ENCODE data around the gene ST6GALNAC5.

Gene ST6GALNAC5

GRCh38 chr1:76868916-76869315, 1.6 kb downstream of the ST6GALNAC5 start:
- TF ChIP-seq ZBTB7A (IDR thresholded peaks at IDR 0.05; ENCODE audit: low read depth) (no peak), USF1 (IDR thresholded peaks at IDR 0.05) (no peak), CREB1 (IDR thresholded peaks at IDR 0.05; ENCODE audit: low read depth) (no peak), REST (IDR thresholded peaks at IDR 0.05; ENCODE audit: low read depth) (no peak), YY1 (IDR thresholded peaks at IDR 0.05; ENCODE audit: low read depth) (no peak), TCF12 (IDR thresholded peaks at IDR 0.05; ENCODE audit: low read depth) (no peak), CEBPB (IDR thresholded peaks at IDR 0.05) (no peak)

- TF ChIP-seq REST (IDR thresholded peaks at IDR 0.05; ENCODE audit: low read depth) (no peak), YY1 (IDR thresholded peaks at IDR 0.05; ENCODE audit: low read depth) (no peak), TAF1 (IDR thresholded peaks at IDR 0.05; ENCODE audit: low read depth) (no peak), EGR1 (IDR thresholded peaks at IDR 0.05) (no peak), CEBPB (IDR thresholded peaks at IDR 0.05) (no peak), MAX (IDR thresholded peaks at IDR 0.05) (no peak), NFIC (IDR thresholded peaks at IDR 0.05) (no peak), TEAD4 (IDR thresholded peaks at IDR 0.05) (no peak), RAD21 (IDR thresholded peaks at IDR 0.05; ENCODE audit: low read depth) (no peak), CREB1 (IDR thresholded peaks at IDR 0.05; ENCODE audit: low read depth) (no peak), FOXM1 (IDR thresholded peaks at IDR 0.05; ENCODE audit: borderline replicate concordance, low read depth) (no peak), USF1 (IDR thresholded peaks at IDR 0.05) (no peak), TCF12 (IDR thresholded peaks at IDR 0.05; ENCODE audit: low read depth) (no peak), EP300 (IDR thresholded peaks at IDR 0.05; ENCODE audit: borderline replicate concordance) (no peak), ZBTB7A (IDR thresholded peaks at IDR 0.05; ENCODE audit: low read depth) (no peak)
These were observed 2.8 kb downstream of the ST6GALNAC5 start for GRCh38 chr1:76870037-76870436.

- TF ChIP-seq EP300 (IDR thresholded peaks at IDR 0.05; ENCODE audit: borderline replicate concordance) (no peak), CREB1 (IDR thresholded peaks at IDR 0.05; ENCODE audit: low read depth) (no peak), MAX (IDR thresholded peaks at IDR 0.05) (no peak), REST (IDR thresholded peaks at IDR 0.05; ENCODE audit: low read depth) (no peak), NFIC (IDR thresholded peaks at IDR 0.05) (no peak), TEAD4 (IDR thresholded peaks at IDR 0.05) (no peak), USF1 (IDR thresholded peaks at IDR 0.05) (no peak), CEBPB (IDR thresholded peaks at IDR 0.05) (no peak), RAD21 (IDR thresholded peaks at IDR 0.05; ENCODE audit: low read depth) (no peak), FOXM1 (IDR thresholded peaks at IDR 0.05; ENCODE audit: borderline replicate concordance, low read depth) (no peak)
These were observed 4.2 kb downstream of the ST6GALNAC5 start for GRCh38 chr1:76871355-76871974.

GRCh38 chr1:76872944-76873343, 5.7 kb downstream of the ST6GALNAC5 start:
- no peak for TF ChIP-seq FOXM1 (IDR thresholded peaks at IDR 0.05; ENCODE audit: borderline replicate concordance, low read depth)
- TF ChIP-seq CEBPB (IDR thresholded peaks at IDR 0.05): no peak
- TF ChIP-seq YY1 (IDR thresholded peaks at IDR 0.05; ENCODE audit: low read depth): no peak
- TF ChIP-seq EGR1 (IDR thresholded peaks at IDR 0.05): no peak
- no peak for TF ChIP-seq RAD21 (IDR thresholded peaks at IDR 0.05; ENCODE audit: low read depth)
- TF ChIP-seq CREB1 (IDR thresholded peaks at IDR 0.05; ENCODE audit: low read depth): no peak
- no peak for TF ChIP-seq TAF1 (IDR thresholded peaks at IDR 0.05; ENCODE audit: low read depth)
- TF ChIP-seq NFIC (IDR thresholded peaks at IDR 0.05): no peak

Data from Ishikawa (cell line).